ENCODE measurements around the gene PLEKHB2. TPM values are rescaled to one million over a fixed set of nuclear protein-coding genes. Genes with fewer than 3 reads are reported as not detected.
"Not testable (repeated sequence)": the region's sequence is repeated elsewhere in the genome, so short reads cannot be mapped to it uniquely, and the experiment has no call there.

The PLEKHB2 gene
- total RNA-seq = 62.4 and 66.7 TPM in 2 replicates

- Mint-ChIP-seq H3K4me1 (peaks cover 44% of the 10 kb centered on the region), H3K27me3 (no peaks in the 10 kb centered on the region), H3K36me3 (ENCODE audit: low read depth) (peaks cover 23% of the 10 kb centered on the region)
Measured at GRCh38 chr2:131105156-131105949, at the start of gene PLEKHB2. TSS of gene PLEKHB2 (plus strand) at chr2:131105336. CDS start at chr2:131120942, 15,606 bp downstream.

GRCh38 chr2:131056204-131056931, 48.8 kb upstream of the PLEKHB2 start:
- Mint-ChIP-seq H3K36me3 (ENCODE audit: low read depth) (peaks cover 61% of the 10 kb centered on the region), H3K27me3 (no peaks in the 10 kb centered on the region), H3K4me1 (peaks cover 5% of the 10 kb centered on the region), H3K4me3 (no peak overlapping the region), H3K27ac (no peak overlapping the region), H3K9me3 (no peaks in the 10 kb centered on the region)
- DNase-seq = no peak
- intact Hi-C loops (cut with micrococcal nuclease) = no loop called here

More at GRCh38 chr2:131105156-131105949, at the start of gene PLEKHB2:
- peak; percentile 99 for DNase-seq
- intact Hi-C loops (cut with micrococcal nuclease) = loop anchor here (1.0 to 10.0 kb wide), 5 partner anchors 12 to 733 kb away; partner anchors contain the start of genes FAM168B and MZT2A
- Mint-ChIP-seq H3K27ac (peak within 1 kb of the TSS; percentile 95), H3K4me3 (peak within 1 kb of the TSS; percentile 92), H3K9me3 (no peaks in the 10 kb centered on the region)

DNA sequence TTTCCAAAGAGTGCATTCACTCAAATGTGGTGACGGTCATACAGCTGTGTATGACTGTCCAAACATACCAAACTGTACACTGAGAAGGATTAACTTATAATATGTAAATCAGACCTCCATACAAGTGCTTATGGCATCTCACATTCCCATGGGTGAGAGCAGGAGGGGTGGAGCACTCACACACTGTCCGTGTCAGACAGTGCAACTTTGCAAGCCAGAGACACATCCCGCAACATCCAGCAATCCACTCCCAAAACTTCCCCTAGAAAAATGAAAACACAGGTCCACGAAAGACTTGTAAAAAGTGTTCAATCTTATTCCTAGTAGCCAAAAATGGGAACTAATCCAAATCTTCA, 48.2 kb upstream of the PLEKHB2 start:
- peaks cover 59% of the 10 kb centered on the region for H3K36me3 Mint-ChIP-seq (ENCODE audit: low read depth)
- no peak overlapping the region for H3K4me3 Mint-ChIP-seq
- H3K27me3 Mint-ChIP-seq = no peaks in the 10 kb centered on the region
- intact Hi-C loops (cut with micrococcal nuclease) = no loop called here
- no peak overlapping the region for H3K27ac Mint-ChIP-seq
- H3K4me1 Mint-ChIP-seq = peaks cover 6% of the 10 kb centered on the region
- no peaks in the 10 kb centered on the region for H3K9me3 Mint-ChIP-seq
- no peak for DNase-seq

DNA sequence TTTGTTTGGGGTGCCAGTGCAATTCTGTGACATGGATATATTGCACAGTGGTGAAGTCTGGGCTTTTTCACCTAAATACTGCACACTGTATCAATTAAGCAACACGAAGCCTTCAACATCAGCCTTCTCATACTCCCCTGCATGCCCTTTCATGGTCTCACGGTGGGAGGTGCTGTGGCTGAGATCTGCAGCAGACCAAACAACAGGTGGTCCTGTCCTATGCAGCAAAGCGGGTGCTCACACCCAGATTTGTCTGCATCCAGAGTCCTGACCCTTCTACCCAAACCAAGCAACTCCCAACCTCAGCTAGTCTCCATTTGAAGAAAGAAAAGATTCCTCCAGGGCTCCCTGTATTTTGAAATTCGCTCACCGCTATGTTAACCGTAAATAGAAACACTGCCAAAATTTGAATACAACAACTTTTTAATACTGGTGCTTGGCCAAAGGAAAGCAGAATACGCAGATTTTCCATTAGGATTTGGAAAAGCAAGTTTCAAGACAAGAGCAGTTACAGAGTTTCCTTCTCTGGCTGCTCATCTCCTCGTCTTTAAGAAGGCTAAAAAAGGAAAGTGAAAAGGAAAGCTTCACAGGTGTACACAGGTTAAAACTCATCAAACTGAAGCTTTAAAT, 46.8 kb upstream of the PLEKHB2 start:
- no peak for DNase-seq
- Mint-ChIP-seq H3K27me3 (no peaks in the 10 kb centered on the region), H3K4me3 (no peak overlapping the region), H3K9me3 (no peaks in the 10 kb centered on the region), H3K4me1 (peaks cover 10% of the 10 kb centered on the region), H3K27ac (no peak overlapping the region), H3K36me3 (ENCODE audit: low read depth) (peaks cover 50% of the 10 kb centered on the region)
- intact Hi-C loops (cut with micrococcal nuclease) = no loop called here

DNA sequence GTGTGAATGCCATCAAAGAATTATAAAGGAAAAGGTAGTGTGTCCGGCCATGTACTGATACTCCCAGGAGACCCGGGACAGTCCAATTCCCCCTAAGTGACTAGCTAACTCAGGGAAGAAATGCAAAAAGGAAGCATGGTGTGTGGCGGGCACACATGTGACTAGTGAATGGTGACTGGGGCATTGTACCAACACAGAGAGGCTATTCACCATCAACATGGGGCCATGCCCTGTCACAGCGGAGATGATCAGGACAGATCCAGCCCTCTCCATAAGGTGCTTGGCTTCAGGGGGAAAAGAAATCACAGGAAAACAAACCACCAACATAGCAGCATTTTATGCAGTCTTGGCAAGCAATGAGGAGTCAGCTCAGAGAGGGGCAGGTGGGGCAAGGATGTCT, 46.2 kb upstream of the PLEKHB2 start:
- intact Hi-C loops (cut with micrococcal nuclease) = no loop called here
- no peak overlapping the region for H3K27ac Mint-ChIP-seq

DNA sequence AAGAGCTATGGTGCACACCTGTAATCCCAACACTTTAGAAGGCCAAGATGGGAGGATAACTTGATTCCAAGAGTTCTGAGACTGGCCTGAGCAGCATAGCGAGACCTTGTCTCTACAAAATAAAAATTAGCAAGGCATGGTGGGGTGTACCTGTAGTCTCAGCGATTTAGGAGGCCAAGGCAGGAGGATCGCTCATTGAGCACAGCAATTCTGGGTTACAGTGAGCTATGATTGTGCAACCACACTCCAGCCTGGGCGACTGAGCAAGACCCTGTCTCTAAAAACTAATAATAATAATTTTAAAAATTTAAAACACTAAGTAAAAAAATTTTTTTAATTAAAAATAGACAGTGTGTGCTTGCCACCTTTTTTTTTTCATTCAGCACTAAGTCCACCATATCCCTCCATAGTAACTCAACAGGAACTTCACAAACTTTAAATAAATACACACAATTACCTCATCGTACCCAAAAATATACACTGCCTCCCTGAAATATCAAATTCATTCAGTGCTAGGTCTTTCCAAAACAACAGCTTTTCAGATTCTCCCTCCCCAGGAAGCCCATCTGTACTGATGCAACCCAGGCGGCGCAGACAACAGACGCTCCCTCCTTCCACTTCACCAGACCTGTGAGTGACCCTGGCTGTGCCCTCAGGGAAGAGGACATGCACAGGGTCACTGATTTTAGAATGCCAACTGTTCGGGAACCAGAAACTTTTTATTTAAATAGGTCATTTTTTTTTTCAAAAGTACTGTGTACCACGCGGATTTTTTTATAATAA, 41.4 kb upstream of the PLEKHB2 start:
- intact Hi-C loops (cut with micrococcal nuclease) = no loop called here
- H3K9me3 Mint-ChIP-seq = no peaks in the 10 kb centered on the region
- H3K4me1 Mint-ChIP-seq = peaks cover 18% of the 10 kb centered on the region
- DNase-seq = no peak
- peaks cover 49% of the 10 kb centered on the region for H3K36me3 Mint-ChIP-seq (ENCODE audit: low read depth)
- no peak overlapping the region for H3K4me3 Mint-ChIP-seq
- H3K27me3 Mint-ChIP-seq = no peaks in the 10 kb centered on the region
- H3K27ac Mint-ChIP-seq = no peak overlapping the region

More for the DNA sequence above, 46.2 kb upstream of the PLEKHB2 start:
- Mint-ChIP-seq H3K36me3 (ENCODE audit: low read depth) (peaks cover 52% of the 10 kb centered on the region), H3K4me3 (no peak overlapping the region), H3K27me3 (no peaks in the 10 kb centered on the region), H3K9me3 (no peaks in the 10 kb centered on the region), H3K4me1 (peaks cover 11% of the 10 kb centered on the region)
- no peak for DNase-seq

- H3K9me3 Mint-ChIP-seq = no peaks in the 10 kb centered on the region
Measured at GRCh38 chr2:131064589-131065512, 40.3 kb upstream of the PLEKHB2 start.

DNA sequence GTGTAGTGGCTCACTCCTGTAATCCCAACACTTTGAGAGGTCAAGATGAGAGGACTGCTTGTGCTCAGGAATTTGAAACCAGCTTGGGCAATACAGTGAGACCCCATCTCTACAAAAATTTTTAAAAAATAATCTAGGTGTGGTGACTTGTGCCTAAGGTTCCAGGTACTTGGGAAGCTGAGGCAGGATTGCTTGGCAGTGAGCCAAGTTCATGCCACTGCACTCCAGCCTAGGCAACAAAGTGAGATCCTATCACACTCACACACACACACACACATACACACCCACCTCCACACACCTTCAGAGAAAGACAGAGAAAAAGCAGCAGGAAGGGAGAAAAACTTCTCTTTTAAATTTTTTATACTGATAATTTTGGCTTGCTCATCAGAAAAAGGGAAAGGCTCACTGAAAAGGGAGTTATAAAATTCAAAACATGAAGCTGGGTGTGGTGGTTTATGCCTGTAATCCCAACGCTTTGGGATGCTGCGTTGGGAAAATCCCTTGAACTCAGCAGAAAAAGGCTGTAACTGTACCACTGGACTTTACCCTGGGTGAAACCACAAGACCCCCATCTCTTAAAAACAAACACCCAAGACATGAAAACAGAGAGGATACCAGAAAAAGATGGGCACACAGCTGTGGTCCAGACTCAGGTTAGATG, 37.5 kb upstream of the PLEKHB2 start:
- H3K36me3 Mint-ChIP-seq (ENCODE audit: low read depth) = peaks cover 54% of the 10 kb centered on the region
- no peak overlapping the region for H3K27ac Mint-ChIP-seq
- H3K4me3 Mint-ChIP-seq = no peak overlapping the region

More at GRCh38 chr2:131064589-131065512, 40.3 kb upstream of the PLEKHB2 start:
- intact Hi-C loops (cut with micrococcal nuclease) = no loop called here
- peak overlapping the region; percentile 17 for H3K27ac Mint-ChIP-seq
- H3K4me3 Mint-ChIP-seq = no peak overlapping the region
- peaks cover 16% of the 10 kb centered on the region for H3K4me1 Mint-ChIP-seq
- no peak for DNase-seq
- no peaks in the 10 kb centered on the region for H3K27me3 Mint-ChIP-seq
- peaks cover 47% of the 10 kb centered on the region for H3K36me3 Mint-ChIP-seq (ENCODE audit: low read depth)

DNA sequence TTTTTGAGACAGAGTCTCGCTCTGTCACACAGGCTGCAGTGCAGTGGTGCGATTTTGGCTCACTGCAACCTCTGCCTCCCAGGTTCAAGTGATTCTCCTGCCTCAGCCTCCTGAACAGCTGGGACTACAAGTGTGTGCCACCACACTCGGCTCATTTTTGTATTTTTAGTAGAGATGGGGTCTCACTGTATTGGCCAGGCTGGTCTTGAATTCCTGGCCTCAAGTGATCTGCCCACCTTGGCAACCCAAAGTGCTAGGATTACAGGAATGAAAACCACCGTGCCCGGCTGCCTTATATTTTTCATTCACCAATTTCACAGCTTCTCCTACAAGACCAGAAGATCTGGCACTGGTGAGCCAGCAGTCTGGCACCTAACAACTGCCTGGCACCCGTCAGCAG, 37.0 kb upstream of the PLEKHB2 start:
- peaks cover 53% of the 10 kb centered on the region for H3K36me3 Mint-ChIP-seq (ENCODE audit: low read depth)
- intact Hi-C loops (cut with micrococcal nuclease); H3K9me3 Mint-ChIP-seq; H3K4me3 Mint-ChIP-seq; H3K27ac Mint-ChIP-seq; H3K27me3 Mint-ChIP-seq; DNase-seq: not testable (repeated sequence)
- H3K4me1 Mint-ChIP-seq = peaks cover 18% of the 10 kb centered on the region

More for the DNA sequence above, 37.5 kb upstream of the PLEKHB2 start:
- H3K27me3 Mint-ChIP-seq = no peaks in the 10 kb centered on the region
- intact Hi-C loops (cut with micrococcal nuclease) = no loop called here
- no peak for DNase-seq
- no peaks in the 10 kb centered on the region for H3K9me3 Mint-ChIP-seq
- H3K4me1 Mint-ChIP-seq = peaks cover 17% of the 10 kb centered on the region

DNA sequence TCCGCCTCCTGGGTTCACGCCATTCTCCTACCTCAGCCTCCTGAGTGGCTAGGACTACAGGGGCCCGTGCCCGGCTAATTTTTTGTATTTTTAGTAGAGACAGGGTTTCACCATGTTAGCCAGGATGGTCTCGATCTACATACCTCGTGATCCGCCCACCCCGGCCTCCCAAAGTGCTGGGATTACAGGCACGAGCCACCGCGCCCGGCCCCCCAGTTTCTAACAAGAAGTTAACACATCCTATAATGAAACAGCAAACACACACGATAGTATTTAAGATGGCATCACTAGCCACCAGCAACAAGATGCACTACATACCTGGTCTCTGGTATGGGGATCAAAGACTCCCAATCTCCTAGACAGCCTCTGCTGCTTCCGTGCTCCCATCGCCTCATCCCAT, 29.6 kb upstream of the PLEKHB2 start:
- H3K4me3 Mint-ChIP-seq; intact Hi-C loops (cut with micrococcal nuclease); H3K27me3 Mint-ChIP-seq; DNase-seq; H3K9me3 Mint-ChIP-seq; H3K27ac Mint-ChIP-seq: not testable (repeated sequence)
- Mint-ChIP-seq H3K36me3 (ENCODE audit: low read depth) (peaks cover 70% of the 10 kb centered on the region), H3K4me1 (peaks cover 15% of the 10 kb centered on the region)

DNA sequence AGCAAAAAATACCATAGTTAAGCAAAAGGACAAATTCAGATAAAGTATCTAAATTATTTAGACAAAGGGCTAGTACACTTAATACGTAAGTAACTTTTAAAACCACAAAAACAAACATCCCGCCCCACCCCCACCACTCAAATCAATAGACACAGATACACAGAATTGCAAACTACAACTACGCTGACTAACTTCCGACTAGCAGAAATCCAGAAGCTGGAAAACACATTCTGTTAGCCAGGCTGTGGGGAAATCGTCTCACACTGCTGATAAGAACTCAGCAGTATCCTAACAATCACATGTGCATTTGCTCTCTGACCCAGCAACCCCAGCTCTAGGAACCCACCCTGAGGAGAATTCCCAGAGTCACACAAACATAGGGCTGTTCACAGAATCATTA, 28.4 kb upstream of the PLEKHB2 start:
- H3K9me3 Mint-ChIP-seq = no peaks in the 10 kb centered on the region

GRCh38 chr2:131077182-131077846, 27.8 kb upstream of the PLEKHB2 start:
- Mint-ChIP-seq H3K27me3 (no peaks in the 10 kb centered on the region), H3K36me3 (ENCODE audit: low read depth) (peaks cover 69% of the 10 kb centered on the region), H3K4me3 (no peak overlapping the region), H3K27ac (no peak overlapping the region), H3K9me3 (no peaks in the 10 kb centered on the region), H3K4me1 (peaks cover 14% of the 10 kb centered on the region)
- intact Hi-C loops (cut with micrococcal nuclease) = no loop called here
- DNase-seq = no peak

More for the DNA sequence above, 28.4 kb upstream of the PLEKHB2 start:
- Mint-ChIP-seq H3K27ac (no peak overlapping the region), H3K27me3 (no peaks in the 10 kb centered on the region), H3K36me3 (ENCODE audit: low read depth) (peaks cover 69% of the 10 kb centered on the region), H3K4me1 (peaks cover 15% of the 10 kb centered on the region), H3K4me3 (no peak overlapping the region)
- DNase-seq = no peak
- intact Hi-C loops (cut with micrococcal nuclease) = no loop called here

Measured in activated CD4-positive, alpha-beta T cell treated with anti-CD3 and anti-CD28 coated beads, Interleukin-2, amount 10 ng/mL, durations not matched to agents 24 days and 14 days (primary cell).